RWPE1 (cell line): Measurements from ENCODE around the gene NUBPL.

Experiments used
- CTCF ChIA-PET: fragments of 350-600 bp; sonication (Branson Sonifier 250); formaldehyde crosslinking; extraction: SDS; loops from one replicate; lab custom pipeline; 2021; lab: Yijun Ruan, JAX
- POLR2A ChIA-PET: fragments of 400-600 bp; formaldehyde crosslinking; extraction: SDS; loops from one replicate; lab custom pipeline; 2020; ENCODE audit warnings: antibody characterized with exemption; ENCODE audit not compliant: low non-redundant PET; lab: Yijun Ruan, JAX
- DNase-seq: peaks from one replicate; pipeline ENCODE4 v3.0.0; 2012; ENCODE audit warnings: low spot score
- H3K27ac ChIP-seq: fragments of 450-650 bp; 2 replicates; pipeline ENCODE4 v1.5.1; 2017
- CTCF ChIP-seq: fragments of 450-650 bp; conservative IDR thresholded peaks from 2 replicates; pipeline ENCODE4 v1.5.1; 2017; ENCODE audit warnings: low read depth, mild to moderate bottlenecking

Gene NUBPL

GRCh38 chr14:31582286-31582691, 21.1 kb downstream of the NUBPL start:
- no peak overlapping the region for H3K27ac ChIP-seq
- POLR2A ChIA-PET: no interaction called here
- CTCF ChIA-PET: no interaction called here
- TF ChIP-seq CTCF: no peak
- no peak for DNase-seq

GRCh38 chr14:31582836-31583452, 21.7 kb downstream of the NUBPL start:
- ChIA-PET CTCF (interaction anchor here (0.7 kb wide), 1 partner anchor 1555 kb away, joined by 3 read pairs; no protein-coding TSS in a partner anchor), POLR2A (no interaction called here)
- DNase-seq: no peak
- no peak overlapping the region for H3K27ac ChIP-seq
- TF ChIP-seq CTCF: no peak

- H3K27ac ChIP-seq: no peak overlapping the region
- CTCF ChIA-PET: interaction anchor here (0.6 kb wide), 1 partner anchor 20 kb away, joined by 3 read pairs; no protein-coding TSS in a partner anchor
- no peak for DNase-seq
- no peak for TF ChIP-seq CTCF
- POLR2A ChIA-PET: no interaction called here
These were observed 29.0 kb downstream of the NUBPL start for GRCh38 chr14:31590206-31590605.

GRCh38 chr14:31592122-31592521, 30.9 kb downstream of the NUBPL start:
- TF ChIP-seq CTCF: no peak
- no peak for DNase-seq
- POLR2A ChIA-PET: no interaction called here
- no peak overlapping the region for H3K27ac ChIP-seq
- CTCF ChIA-PET: no interaction called here

- H3K27ac ChIP-seq: no peak overlapping the region
- ChIA-PET CTCF (no interaction called here), POLR2A (no interaction called here)
- no peak for DNase-seq
- TF ChIP-seq CTCF: no peak
These were observed 31.4 kb downstream of the NUBPL start for GRCh38 chr14:31592631-31593030.

- ChIA-PET POLR2A (no interaction called here), CTCF (no interaction called here)
- TF ChIP-seq CTCF: no peak
- H3K27ac ChIP-seq: no peak overlapping the region
- DNase-seq: no peak
These were observed 35.3 kb downstream of the NUBPL start for GRCh38 chr14:31596342-31597095.
